OCI-M2 (cell line): ENCODE data around the gene PIGQ.

ENCODE experiments used
- DNase-seq: peaks from one replicate; lab custom pipeline; 2025; ENCODE audit not compliant: unreplicated experiment; lab: John Stamatoyannopoulos, UW

Gene PIGQ

GRCh38 chr16:534135-534534 is 35.6 kb upstream of the PIGQ start:
- no peak for DNase-seq

- DNase-seq: no peak
Observed at GRCh38 chr16:534856-535445, 34.8 kb upstream of the PIGQ start.

DNA sequence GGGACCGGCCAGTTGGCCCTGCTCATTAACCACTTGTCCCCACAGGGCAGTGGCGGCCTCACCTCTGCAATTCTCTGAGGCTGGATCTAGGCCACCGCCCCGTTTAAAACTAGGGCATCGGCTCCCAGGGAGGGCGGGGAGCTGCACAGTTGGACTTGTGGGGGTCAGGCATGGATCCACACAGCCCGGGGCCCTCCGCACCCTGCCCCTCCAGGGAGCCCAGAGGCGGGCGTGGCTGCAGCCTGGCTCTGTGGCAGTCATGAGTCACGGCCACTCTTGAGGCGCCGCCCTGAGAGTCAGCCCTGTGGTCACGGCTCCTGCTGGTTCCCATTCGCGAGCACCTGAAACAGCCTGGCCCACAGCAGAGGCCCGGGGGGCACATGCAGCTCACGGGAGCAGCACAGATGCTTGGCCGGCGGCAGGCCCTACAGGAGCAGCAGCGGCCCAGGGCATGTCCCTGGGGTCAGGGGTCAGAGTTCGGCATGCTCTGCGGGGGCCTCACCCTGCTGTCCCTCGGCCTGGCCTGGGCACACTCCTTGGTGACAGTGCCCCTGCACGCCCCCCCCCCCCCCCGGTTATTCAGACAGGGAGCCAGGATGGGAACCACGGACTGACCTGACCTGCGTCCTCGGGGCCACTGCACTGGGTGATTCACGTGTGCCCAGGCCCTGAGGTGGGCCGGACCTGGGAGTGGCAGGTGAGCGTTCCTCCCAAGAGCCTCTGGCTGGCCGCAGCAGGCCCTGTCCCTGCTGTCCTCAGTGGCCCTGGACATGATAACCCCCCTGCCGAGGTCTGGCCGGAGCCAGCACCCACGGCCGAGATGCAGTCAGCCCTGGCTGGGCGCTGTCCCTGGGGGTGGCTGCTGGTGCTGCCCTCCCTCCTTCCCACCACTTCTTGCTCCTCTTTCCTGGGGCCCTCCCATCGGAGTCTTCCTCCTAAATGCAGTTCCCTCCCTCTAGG is 34.0 kb upstream of the PIGQ start:
- no peak for DNase-seq

- DNase-seq: no peak
Observed at GRCh38 chr16:536746-537145, 33.0 kb upstream of the PIGQ start.

DNA sequence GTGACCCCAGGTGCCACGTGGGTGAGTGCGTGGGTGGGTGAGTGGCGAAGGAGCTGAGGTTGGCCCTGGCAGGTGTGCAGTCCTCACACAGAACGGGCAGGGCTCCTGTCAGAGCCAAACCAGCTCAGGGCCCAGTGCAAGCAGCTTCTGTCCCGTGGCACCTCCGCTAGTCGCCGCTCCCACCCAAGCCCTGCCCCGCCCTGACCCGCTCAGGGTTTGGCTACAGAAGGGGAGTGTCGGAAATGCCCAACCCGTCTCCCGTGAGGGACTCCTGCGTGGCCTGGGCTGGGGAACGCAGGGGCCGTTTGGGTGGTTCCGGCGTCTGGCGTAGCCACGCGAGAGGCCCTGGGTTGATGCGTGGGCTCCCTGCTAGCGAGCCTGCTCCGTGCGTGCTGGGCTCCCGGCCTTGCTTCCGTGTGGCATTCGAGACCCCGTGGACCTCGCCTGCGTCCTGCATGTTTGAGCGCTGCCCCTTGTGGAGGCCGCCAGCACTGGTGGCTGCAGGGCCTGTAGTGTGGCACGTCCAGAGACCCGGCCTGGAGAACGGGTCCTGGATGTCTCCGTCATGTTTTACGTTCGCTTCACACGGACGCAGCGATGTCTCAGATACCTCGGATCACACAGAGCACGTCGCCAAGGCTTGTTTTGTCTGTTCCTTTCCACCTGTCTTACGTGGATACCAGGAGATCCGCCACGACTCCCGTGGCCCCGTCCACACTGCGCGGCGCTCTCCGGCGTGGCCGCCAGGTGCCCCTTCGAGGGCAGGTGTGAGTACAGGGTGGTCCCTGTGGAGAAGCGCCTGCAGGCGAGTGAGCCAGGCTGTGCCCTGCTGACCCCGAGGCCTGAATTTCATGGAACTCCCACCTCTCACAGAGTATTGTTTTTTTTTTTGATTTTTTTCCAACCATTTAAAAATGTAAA is 32.1 kb upstream of the PIGQ start:
- DNase-seq: no peak

DNA sequence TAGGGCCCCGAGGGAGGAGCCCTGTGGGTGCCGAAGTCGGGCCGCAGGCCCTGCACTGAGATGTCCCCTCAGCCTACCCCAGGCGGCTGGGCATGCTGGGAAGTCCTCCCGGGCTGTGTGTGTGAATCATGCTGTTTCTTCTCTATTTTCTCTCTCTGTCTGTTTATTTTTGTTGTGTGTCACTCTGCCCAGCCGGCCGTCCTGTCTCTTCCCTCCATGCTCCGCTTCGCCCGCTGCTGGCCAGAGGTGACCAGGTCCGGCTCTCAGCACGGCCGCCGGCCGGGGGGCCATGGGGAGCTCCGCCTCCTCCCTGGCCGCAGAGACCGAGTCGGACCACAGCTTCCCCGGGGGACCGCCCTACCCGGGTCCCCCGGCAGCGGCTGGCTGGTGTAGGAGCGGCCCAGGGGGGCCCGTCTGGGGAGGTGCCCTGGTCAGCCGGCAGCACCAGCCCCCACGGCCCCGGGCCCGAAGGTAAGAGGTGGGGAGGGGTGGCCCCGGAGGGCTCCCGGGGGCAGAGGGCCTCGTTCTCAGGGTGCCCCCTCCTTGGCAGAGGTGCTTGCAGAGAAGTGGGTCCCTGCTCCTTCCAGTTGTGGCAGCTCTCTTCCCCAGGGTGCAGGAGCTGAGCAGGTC is 29.8 kb upstream of the PIGQ start:
- DNase-seq: no peak

- DNase-seq: no peak
Observed at GRCh38 chr16:540645-541340, 29.0 kb upstream of the PIGQ start.

GRCh38 chr16:543301-544164 is 26.2 kb upstream of the PIGQ start:
- no peak for DNase-seq

GRCh38 chr16:544517-544916 is 25.3 kb upstream of the PIGQ start:
- no peak for DNase-seq

GRCh38 chr16:546909-547770 is 22.6 kb upstream of the PIGQ start:
- no peak for DNase-seq

- DNase-seq: no peak
Observed at GRCh38 chr16:548586-548985, 21.2 kb upstream of the PIGQ start.

DNA sequence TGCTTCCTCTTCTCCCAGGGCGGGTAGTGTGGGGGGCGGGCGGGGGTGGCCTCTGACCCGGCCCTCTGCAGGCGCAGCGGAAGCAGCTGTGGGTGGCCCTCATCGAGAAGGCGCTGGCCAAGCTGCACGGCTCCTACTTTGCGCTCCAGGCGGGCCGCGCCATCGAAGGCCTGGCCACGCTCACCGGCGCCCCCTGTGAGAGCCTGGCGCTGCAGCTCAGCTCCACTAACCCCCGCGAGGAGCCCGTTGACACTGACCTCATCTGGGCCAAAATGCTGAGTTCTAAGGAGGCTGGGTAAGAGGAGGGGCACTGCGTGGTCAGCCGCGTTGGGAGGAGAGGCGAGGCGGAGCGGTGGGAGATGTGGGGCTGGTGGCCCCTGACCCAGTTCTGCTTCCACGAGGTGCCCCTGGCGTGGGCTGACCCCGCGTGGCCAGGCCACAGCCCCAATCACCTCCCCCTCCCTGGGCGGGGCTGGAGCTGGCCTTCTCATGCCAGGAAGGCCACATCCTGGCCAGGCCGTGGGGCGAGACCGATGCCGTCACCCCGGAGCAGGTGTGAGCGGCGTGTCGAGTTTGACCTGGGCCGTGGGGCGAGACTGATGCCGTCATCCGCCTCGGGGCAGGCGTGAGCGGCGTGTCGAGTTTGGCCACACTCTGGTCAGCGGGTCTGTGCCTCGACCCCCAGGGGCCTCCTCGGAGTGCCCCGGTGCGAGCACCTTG is 20.1 kb upstream of the PIGQ start:
- DNase-seq: no peak

GRCh38 chr16:551210-551609 is 18.6 kb upstream of the PIGQ start:
- no peak for DNase-seq

- DNase-seq: no peak
Observed at GRCh38 chr16:552171-552570, 17.6 kb upstream of the PIGQ start.

DNA sequence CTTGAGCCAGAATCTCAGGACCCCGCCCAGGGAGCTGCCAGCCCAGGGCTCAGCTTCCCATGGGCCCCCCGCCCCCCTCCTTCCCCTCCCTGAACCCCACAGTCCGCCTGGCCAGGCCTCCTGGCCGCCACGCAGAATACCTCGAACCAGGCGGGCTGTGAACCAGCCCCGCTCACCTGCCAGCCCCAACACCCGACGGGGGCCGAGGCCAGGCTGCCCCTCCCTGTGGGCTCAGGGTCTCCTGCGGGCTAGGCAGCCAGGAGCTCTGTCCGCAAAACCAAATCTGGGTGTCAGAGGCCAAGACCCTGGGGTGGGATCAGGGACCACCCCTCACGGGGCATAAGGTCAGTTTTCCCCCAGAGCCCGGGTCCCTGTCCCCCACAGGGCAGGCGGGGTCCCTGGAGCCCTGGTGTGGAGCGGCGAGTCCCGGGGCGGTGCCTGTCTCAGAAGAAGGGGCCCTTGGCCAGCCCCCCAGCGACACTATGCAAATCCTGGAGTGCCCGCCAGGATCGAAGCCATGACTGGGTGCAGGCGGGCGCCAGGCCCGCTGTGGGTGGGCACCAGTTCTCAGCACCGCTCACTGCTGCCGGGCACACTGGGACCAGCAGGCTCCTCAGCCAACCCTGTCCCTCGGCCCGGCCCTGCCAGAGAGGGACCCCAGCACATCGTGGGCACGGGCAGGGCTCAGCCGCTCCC is 16.0 kb upstream of the PIGQ start:
- no peak for DNase-seq

GRCh38 chr16:554297-554621 is 15.5 kb upstream of the PIGQ start:
- no peak for DNase-seq

DNA sequence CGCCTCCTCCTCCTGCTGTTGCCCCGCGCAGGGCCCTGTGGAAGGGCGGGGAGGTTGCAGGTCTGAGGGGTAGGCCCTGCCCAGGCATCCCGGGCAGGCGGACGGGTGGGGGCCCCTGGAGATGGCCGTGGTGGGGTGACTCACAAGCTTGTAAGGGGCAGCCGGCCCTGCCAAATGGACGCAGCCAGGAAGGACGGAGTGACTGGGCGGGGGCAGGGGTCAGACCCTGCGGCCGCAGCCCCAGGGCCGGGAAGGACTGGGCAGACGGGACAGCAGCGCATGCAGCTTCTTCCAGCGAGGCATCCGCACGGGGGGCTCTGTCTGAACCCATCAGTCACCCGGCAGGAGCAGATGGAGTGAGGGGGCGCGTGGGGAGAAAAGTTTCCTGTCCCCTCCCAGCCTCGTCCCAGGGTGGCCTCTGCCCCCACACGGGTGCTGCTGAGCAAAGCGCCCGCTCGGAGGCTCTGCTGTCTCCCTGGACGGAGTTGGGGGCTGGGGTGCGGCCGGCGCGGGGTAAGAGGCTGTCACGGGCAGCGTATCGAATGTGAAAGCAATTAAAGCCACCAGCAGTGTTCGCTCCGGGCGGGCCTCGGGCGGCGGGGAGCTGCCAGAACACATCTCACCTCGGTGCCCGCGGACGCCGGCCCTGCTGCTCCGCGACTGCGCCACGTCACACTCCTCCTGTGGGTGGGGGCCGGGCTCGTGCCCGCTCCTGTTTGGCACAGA is 15.0 kb upstream of the PIGQ start:
- no peak for DNase-seq
